ENCODE measurements around the gene FMN1.

FMN1 gene

DNA sequence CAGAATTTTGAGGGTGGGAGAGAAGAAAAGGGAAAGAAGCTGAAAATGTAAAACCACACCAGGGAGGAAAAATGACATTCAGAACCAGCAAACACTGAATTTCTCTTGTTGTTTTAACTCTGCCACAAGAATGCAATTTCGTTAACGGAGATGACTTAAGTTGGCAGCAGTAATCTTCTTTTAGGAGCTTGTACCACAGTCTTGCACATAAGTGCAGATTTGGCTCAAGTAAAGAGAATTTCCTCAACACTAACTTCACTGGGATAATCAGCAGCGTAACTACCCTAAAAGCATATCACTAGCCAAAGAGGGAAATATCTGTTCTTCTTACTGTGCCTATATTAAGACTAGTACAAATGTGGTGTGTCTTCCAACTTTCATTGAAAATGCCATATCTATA is 461.2 kb downstream of the FMN1 start:
- H2AK5ac ChIP-seq (ENCODE audit: low read length): no peak overlapping the region
- no peak overlapping the region for H3K9ac ChIP-seq (ENCODE audit: low read length)
- H3K9me3 ChIP-seq (ENCODE audit: insufficient read depth, low read depth, low read length): no peaks in the 10 kb centered on the region
- no peak for DNase-seq
- no peak overlapping the region for H3K4me2 ChIP-seq (ENCODE audit: low read length)
- no peak overlapping the region for H3K4ac ChIP-seq (ENCODE audit: low read depth, low read length)
- no peak overlapping the region for H4K12ac ChIP-seq (ENCODE audit: low read depth, low read length)
- no peak overlapping the region for H3K14ac ChIP-seq (ENCODE audit: low read length)
- no peak overlapping the region for H2BK12ac ChIP-seq (ENCODE audit: low read length)
- no peak overlapping the region for H2BK120ac ChIP-seq (ENCODE audit: insufficient read depth, low read length, poor library complexity)
- no peak overlapping the region for H2AFZ ChIP-seq (ENCODE audit: insufficient read depth, low read length, poor library complexity)
- H2BK5ac ChIP-seq (ENCODE audit: low read depth, low read length, poor library complexity): no peak overlapping the region
- no peak overlapping the region for H3K27ac ChIP-seq (ENCODE audit: low read depth, low read length)
- WGBS (ENCODE audit: extremely low coverage, insufficient coverage, insufficient read length): no CpG with 5 or more reads among the region's 3 CpGs
- H3K36me3 ChIP-seq (ENCODE audit: control insufficient read depth in 1 of 2, insufficient read depth in 2 of 2, low read length in 2 of 2): no peaks in the 10 kb centered on the region
- H3K18ac ChIP-seq (ENCODE audit: low read length): no peak overlapping the region
- no peak overlapping the region for H4K8ac ChIP-seq (ENCODE audit: low read depth, low read length)
- H3K4me3 ChIP-seq (ENCODE audit: low read depth, low read length): no peak overlapping the region
- no peak overlapping the region for H3K23ac ChIP-seq (ENCODE audit: low read length)
- peaks cover 4 to 5% of the 10 kb centered on the region in 2 experiments for H3K4me1 ChIP-seq (ENCODE audit: control insufficient read depth in 1 of 2, insufficient read depth in 2 of 2, low read length in 2 of 2)
- no peaks in the 10 kb centered on the region for H3K79me1 ChIP-seq (ENCODE audit: low read length)
- no peak overlapping the region for H4K91ac ChIP-seq (ENCODE audit: low read depth, low read length)
- no peaks in the 10 kb centered on the region for H3K27me3 ChIP-seq (ENCODE audit: insufficient read depth, low read length)
- no peaks in the 10 kb centered on the region for H3K79me2 ChIP-seq (ENCODE audit: control insufficient read depth, insufficient read depth, low read length, poor library complexity)

GRCh38 chr15:32732574-32733157 is 461.8 kb downstream of the FMN1 start:
- DNase-seq: no peak
- H3K9me3 ChIP-seq (ENCODE audit: insufficient read depth, low read depth, low read length): no peaks in the 10 kb centered on the region
- no peak overlapping the region for H3K14ac ChIP-seq (ENCODE audit: low read length)
- no peak overlapping the region for H3K9ac ChIP-seq (ENCODE audit: low read length)
- H4K91ac ChIP-seq (ENCODE audit: low read depth, low read length): no peak overlapping the region
- WGBS (ENCODE audit: extremely low coverage, insufficient coverage, insufficient read length): no CpG with 5 or more reads among the region's 6 CpGs
- no peak overlapping the region for H3K4me3 ChIP-seq (ENCODE audit: low read depth, low read length)
- no peak overlapping the region for H3K23ac ChIP-seq (ENCODE audit: low read length)
- H3K4me2 ChIP-seq (ENCODE audit: low read length): no peak overlapping the region
- H3K27me3 ChIP-seq (ENCODE audit: insufficient read depth, low read length): no peaks in the 10 kb centered on the region
- no peak overlapping the region for H2BK120ac ChIP-seq (ENCODE audit: insufficient read depth, low read length, poor library complexity)
- H3K4ac ChIP-seq (ENCODE audit: low read depth, low read length): no peak overlapping the region
- no peaks in the 10 kb centered on the region for H3K36me3 ChIP-seq (ENCODE audit: control insufficient read depth in 1 of 2, insufficient read depth in 2 of 2, low read length in 2 of 2)
- no peaks in the 10 kb centered on the region for H3K79me1 ChIP-seq (ENCODE audit: low read length)
- peaks cover 4 to 5% of the 10 kb centered on the region in 2 experiments for H3K4me1 ChIP-seq (ENCODE audit: control insufficient read depth in 1 of 2, insufficient read depth in 2 of 2, low read length in 2 of 2)
- no peak overlapping the region for H4K8ac ChIP-seq (ENCODE audit: low read depth, low read length)
- no peak overlapping the region for H2BK12ac ChIP-seq (ENCODE audit: low read length)
- H2AK5ac ChIP-seq (ENCODE audit: low read length): no peak overlapping the region
- no peaks in the 10 kb centered on the region for H3K79me2 ChIP-seq (ENCODE audit: control insufficient read depth, insufficient read depth, low read length, poor library complexity)
- H4K12ac ChIP-seq (ENCODE audit: low read depth, low read length): no peak overlapping the region
- no peak overlapping the region for H2BK5ac ChIP-seq (ENCODE audit: low read depth, low read length, poor library complexity)
- H2AFZ ChIP-seq (ENCODE audit: insufficient read depth, low read length, poor library complexity): no peak overlapping the region
- H3K27ac ChIP-seq (ENCODE audit: low read depth, low read length): no peak overlapping the region
- no peak overlapping the region for H3K18ac ChIP-seq (ENCODE audit: low read length)

- Histone ChIP-seq H2AK5ac (ENCODE audit: low read length) (no peak overlapping the region), H3K27me3 (ENCODE audit: insufficient read depth, low read length) (no peaks in the 10 kb centered on the region), H3K23ac (ENCODE audit: low read length) (no peak overlapping the region), H3K14ac (ENCODE audit: low read length) (no peak overlapping the region), H2AFZ (ENCODE audit: insufficient read depth, low read length, poor library complexity) (no peak overlapping the region), H3K4me2 (ENCODE audit: low read length) (no peak overlapping the region), H3K36me3 (ENCODE audit: control insufficient read depth in 1 of 2, insufficient read depth in 2 of 2, low read length in 2 of 2) (no peaks in the 10 kb centered on the region), H3K27ac (ENCODE audit: low read depth, low read length) (no peak overlapping the region), H3K9ac (ENCODE audit: low read length) (no peak overlapping the region), H3K4me3 (ENCODE audit: low read depth, low read length) (no peak overlapping the region), H2BK12ac (ENCODE audit: low read length) (no peak overlapping the region), H2BK5ac (ENCODE audit: low read depth, low read length, poor library complexity) (no peak overlapping the region), H2BK120ac (ENCODE audit: insufficient read depth, low read length, poor library complexity) (no peak overlapping the region), H3K4ac (ENCODE audit: low read depth, low read length) (no peak overlapping the region), H3K18ac (ENCODE audit: low read length) (no peak overlapping the region), H3K79me2 (ENCODE audit: control insufficient read depth, insufficient read depth, low read length, poor library complexity) (no peaks in the 10 kb centered on the region), H4K91ac (ENCODE audit: low read depth, low read length) (no peak overlapping the region), H3K9me3 (ENCODE audit: insufficient read depth, low read depth, low read length) (no peaks in the 10 kb centered on the region), H4K8ac (ENCODE audit: low read depth, low read length) (no peak overlapping the region), H3K4me1 (ENCODE audit: control insufficient read depth in 1 of 2, insufficient read depth in 2 of 2, low read length in 2 of 2) (peaks cover 4 to 5% of the 10 kb centered on the region in 2 experiments), H4K12ac (ENCODE audit: low read depth, low read length) (no peak overlapping the region), H3K79me1 (ENCODE audit: low read length) (no peaks in the 10 kb centered on the region)
- no CpG with 5 or more reads among the region's 27 CpGs for WGBS (ENCODE audit: extremely low coverage, insufficient coverage, insufficient read length)
- peak; percentile 63 to 64 for DNase-seq
Measured at GRCh38 chr15:32730677-32731654, 463.5 kb downstream of the FMN1 start.

DNA sequence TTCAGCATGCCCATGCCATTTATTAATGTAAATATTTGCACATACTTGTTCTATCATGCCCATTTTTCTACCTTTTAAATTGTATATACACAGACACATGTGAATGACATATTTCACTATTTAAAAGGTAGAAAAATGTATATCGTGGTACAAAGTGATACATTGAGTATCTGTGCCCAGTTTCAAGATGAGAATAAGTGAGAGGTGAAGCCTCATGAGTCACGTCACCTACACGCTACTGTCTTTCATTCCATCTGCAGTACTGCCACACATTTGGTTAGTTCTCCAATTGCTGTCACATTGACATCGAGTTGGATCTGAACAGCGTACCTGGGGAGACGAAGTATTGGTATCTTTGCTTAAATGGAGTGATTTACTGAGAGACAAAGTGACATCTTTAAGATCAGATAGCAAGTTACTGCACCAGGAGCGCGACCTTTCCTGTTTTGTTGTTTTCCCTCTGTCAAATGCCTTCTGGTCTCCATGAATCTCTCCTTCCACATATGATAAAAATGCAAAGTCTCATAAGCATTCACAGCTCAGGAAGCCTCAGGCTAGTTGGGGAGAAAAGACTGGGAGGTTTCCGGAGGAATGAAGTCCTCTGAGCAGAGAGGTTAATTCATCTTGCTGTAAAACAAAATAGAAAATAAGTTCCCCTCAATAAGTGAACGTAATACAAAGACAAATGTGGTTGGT is 464.7 kb downstream of the FMN1 start:
- Histone ChIP-seq H3K36me3 (ENCODE audit: control insufficient read depth in 1 of 2, insufficient read depth in 2 of 2, low read length in 2 of 2) (no peaks in the 10 kb centered on the region), H4K12ac (ENCODE audit: low read depth, low read length) (no peak overlapping the region), H3K23ac (ENCODE audit: low read length) (no peak overlapping the region), H4K8ac (ENCODE audit: low read depth, low read length) (no peak overlapping the region), H3K4me1 (ENCODE audit: control insufficient read depth in 1 of 2, insufficient read depth in 2 of 2, low read length in 2 of 2) (peaks cover 4 to 5% of the 10 kb centered on the region in 2 experiments), H2BK5ac (ENCODE audit: low read depth, low read length, poor library complexity) (no peak overlapping the region), H3K9me3 (ENCODE audit: insufficient read depth, low read depth, low read length) (no peaks in the 10 kb centered on the region), H3K27ac (ENCODE audit: low read depth, low read length) (no peak overlapping the region), H2AFZ (ENCODE audit: insufficient read depth, low read length, poor library complexity) (no peak overlapping the region), H3K27me3 (ENCODE audit: insufficient read depth, low read length) (no peaks in the 10 kb centered on the region), H3K14ac (ENCODE audit: low read length) (no peak overlapping the region), H2BK12ac (ENCODE audit: low read length) (no peak overlapping the region), H3K9ac (ENCODE audit: low read length) (no peak overlapping the region), H2AK5ac (ENCODE audit: low read length) (no peak overlapping the region), H3K18ac (ENCODE audit: low read length) (no peak overlapping the region), H3K4ac (ENCODE audit: low read depth, low read length) (no peak overlapping the region), H2BK120ac (ENCODE audit: insufficient read depth, low read length, poor library complexity) (no peak overlapping the region), H3K4me3 (ENCODE audit: low read depth, low read length) (no peak overlapping the region), H3K4me2 (ENCODE audit: low read length) (no peak overlapping the region), H3K79me1 (ENCODE audit: low read length) (no peaks in the 10 kb centered on the region), H4K91ac (ENCODE audit: low read depth, low read length) (no peak overlapping the region), H3K79me2 (ENCODE audit: control insufficient read depth, insufficient read depth, low read length, poor library complexity) (no peaks in the 10 kb centered on the region)
- DNase-seq: peak; percentile 29 to 57
- WGBS (ENCODE audit: extremely low coverage, insufficient coverage, insufficient read length): no CpG with 5 or more reads among the region's 10 CpGs
